Stimulated activated CD8-positive, alpha-beta memory T cell treated with anti-CD3 and anti-CD28 coated beads, Interleukin-7, amount 100 ng/mL, for 1 hour (primary cell): Measurements from ENCODE around the gene SCO2.
"Not testable (repeated sequence)": the region's sequence is repeated elsewhere in the genome, so short reads cannot be mapped to it uniquely, and the experiment has no call there.

Source experiments
- DNase-seq, 2 donors: peaks; one replicate each; pipeline ENCODE4 v3.0.0-alpha.2; 2020; ENCODE audit warnings: low read depth in 2 of 2

The SCO2 gene

DNA sequence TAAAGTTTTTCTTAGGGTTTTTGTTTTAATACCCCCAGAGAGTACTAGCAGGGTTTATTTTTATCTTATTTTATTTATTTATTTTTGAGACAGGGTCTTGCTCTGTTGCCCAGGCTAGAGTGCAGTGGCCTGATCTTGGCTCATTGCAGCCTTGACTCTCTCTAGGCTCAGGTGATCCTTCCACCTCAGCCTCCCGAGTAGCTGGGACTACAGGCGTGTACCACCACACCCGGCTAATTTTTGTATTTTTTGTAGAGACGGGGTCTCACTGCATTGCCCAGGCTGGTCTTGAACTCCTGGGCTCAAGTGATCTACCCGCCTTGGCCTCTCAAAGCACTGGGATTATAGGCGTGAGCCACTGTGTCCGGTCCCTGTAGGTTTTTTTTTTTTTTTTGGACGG is 5.2 kb downstream of the SCO2 start:
- not testable (repeated sequence) for DNase-seq

DNA sequence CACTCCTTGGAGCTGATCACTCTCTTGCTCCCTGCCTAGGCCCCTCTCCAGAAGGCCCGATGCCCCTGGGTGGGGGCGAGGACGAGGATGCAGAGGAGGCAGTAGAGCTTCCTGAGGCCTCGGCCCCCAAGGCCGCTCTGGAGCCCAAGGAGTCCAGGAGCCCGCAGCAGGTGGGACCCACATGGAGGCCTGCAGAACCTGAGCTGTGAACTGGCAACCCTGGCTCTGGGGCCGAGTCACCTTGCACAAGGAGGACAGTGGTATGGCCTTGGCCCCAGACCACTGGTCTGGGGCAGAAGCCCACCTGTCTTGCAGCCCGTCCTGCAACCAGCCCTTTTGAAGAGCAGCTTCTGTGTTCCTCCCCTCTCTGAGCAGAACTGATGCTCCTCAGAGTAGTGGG is 6.2 kb downstream of the SCO2 start:
- DNase-seq: no peak

DNA sequence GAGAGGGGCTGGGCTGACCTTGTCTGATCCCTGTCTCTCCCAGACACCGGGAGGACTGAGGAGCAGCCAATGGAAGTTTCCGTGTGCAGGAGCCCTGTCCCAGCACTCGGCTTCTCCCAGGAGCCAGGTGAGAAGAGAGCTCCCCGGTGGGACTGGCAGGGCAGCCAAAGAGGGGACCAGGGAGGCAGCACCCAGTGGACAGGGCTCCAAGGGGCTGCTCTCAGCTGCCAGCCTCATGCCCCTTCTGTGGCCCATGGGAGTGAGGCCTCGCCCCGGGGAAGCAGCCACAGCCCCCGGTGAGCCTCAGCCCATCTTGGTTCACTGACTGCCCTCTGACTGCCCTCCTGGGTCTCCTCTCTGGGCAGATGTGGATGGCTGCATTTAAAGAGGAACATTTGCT is 6.8 kb downstream of the SCO2 start:
- DNase-seq: no peak

DNA sequence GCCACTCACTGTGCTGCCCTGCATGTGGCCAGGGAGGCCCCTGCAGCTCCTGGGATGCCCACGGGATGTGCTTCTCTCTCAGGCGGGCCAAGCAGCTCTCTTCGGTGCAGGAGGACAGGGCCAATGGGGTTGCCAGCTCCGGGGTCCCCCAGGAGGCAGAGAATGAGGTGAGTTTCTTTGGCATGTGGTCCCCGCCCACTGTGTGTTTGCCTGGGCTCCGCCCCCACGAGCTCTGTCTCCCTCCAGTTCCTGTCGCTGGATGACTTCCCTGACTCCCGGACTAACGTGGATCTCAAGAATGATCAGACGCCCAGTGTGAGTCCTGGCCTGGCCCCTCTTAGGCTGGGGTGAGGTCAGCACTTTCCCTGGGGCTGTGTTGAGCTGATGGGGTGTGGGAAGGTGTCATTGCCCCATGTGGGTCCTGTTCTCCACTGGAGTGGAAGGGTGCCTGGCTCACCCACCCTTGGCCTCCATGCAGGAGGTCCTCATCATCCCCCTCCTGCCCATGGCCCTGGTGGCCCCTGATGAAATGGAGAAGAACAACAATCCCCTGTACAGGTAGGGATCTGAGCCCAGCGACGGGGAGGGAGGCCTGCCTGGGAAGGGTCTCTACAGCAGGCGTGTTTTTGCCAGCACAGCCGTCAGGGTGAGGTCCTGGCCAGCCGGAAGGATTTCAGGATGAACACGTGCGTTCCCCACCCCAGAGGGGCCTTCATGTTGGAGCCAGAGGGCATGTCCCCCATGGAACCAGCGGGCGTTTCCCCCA is 7.7 kb downstream of the SCO2 start:
- DNase-seq: no peak

DNA sequence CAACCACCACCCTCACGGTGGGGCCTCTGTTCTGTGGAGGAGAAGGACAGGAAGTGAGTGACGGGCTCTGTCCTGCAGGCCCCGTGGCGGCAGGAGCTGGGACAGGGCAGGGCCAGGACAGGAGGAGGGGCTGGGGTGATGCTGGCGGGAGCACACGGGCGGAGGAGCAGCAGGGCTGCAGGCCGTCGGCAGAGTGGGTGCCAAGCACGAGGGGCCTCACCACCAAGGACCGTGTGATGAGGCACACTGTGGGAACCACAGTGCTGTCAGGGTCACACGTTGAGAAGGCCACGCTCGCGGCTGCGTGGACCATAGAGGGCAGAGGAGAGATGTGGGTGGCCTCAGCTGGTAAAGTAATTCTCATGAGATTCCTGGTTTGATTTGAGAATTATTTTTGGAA is 8.5 kb downstream of the SCO2 start:
- no peak for DNase-seq

DNA sequence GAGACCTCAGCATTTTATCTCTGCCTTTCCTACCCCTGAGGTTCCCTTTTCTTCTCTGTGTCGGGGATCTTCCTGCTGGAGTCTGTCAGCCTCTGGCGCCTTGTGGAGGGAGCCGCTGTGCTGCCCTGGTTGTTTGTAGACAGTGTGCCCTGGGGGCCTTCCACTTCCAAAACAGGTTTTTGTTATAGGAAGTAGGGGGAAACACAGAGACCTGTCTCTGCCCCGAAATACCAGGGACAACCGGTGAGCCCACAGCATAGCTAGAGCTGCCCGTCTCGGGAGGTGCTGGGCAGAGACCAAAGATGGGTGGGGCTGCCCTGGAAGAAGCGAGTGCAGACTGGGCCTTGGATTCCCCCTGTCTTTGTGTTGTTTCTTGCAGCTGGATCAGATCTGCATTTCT is 9.3 kb downstream of the SCO2 start:
- no peak for DNase-seq

DNA sequence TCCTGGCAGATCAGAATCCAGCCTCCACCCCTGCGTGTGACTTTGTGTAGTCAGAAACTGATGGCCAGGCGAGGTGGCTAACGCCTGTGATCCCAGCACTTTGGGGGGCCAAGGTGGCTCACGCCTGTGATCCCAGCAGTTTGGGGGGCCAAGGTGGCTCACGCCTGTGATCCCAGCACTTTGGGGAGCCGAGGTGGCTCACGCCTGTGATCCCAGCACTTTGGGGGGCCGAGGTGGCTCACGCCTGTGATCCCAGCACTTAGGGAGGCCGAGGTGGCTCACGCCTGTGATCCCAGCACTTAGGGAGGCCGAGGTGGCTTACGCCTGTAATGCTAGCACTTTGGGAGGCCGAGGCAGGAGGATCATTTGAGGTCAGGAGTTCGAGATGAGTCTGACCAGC is 12.2 kb downstream of the SCO2 start:
- no peak for DNase-seq

DNA sequence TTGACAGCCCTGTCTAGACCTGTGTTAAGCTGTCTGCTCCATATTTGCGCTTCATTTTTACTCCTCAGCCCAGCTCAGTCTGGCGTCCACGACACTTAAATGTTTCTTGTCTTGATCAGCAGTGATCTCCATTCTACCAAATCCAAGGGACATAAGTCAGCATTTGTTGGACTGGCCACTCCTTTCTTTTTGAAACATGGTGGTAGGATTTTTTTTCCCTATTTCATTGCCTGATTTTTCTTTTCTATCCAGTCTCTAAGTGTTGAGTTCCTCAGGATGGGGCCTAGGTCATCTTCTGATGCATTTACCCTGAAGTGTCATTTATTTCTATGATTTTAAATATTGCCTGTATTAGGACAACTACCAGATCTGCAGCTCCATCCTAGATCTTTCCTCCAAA is 16.5 kb downstream of the SCO2 start:
- DNase-seq: no peak

DNA sequence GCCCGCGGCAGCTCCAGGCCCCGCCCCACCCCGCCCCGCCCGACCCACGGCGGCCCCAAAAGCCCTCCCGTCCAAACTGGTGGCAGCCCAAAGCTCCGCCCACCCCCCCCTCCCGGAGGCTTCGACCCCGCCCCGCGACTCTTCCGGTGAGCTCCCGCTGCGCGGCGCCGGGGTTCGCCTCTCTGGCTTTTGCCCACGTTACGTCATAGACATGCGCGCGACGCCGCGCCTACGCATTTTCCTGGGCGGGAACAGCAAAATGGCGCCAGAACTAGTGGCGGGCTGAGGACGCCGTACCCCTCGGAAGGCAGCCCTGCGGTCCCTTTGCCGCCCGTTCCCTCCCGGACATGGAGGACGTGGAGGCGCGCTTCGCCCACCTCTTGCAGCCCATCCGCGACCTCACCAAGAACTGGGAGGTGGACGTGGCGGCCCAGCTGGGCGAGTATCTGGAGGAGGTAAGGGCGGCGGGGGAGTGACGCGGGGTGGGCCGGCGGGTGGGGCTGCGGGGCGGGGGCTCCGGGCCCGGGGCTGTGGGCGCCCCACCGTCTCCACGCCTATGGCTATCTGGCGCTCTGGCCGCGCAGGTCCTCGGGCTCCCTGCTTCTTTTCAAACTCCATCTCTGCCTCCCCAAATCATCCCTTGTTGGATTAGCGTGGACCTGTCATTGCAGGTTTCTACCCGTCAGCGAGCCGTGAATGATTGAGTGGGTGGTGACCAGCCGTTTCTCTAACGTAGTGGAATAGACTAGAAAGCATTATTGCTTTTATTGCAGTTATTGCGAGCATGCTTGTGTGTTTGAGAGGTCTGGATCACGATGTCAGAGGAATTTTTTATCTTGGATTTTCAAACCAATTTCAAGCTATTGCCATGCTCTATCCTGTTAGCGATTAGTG is 17.2 kb downstream of the SCO2 start, which contains the start of gene NCAPH2:
NCAPH2 (plus strand) TSS at position 234 of the 894 bp plus-strand sequence; CDS start at position 348, 114 bp downstream.
- DNase-seq: peak; percentile 96 to 98

DNA sequence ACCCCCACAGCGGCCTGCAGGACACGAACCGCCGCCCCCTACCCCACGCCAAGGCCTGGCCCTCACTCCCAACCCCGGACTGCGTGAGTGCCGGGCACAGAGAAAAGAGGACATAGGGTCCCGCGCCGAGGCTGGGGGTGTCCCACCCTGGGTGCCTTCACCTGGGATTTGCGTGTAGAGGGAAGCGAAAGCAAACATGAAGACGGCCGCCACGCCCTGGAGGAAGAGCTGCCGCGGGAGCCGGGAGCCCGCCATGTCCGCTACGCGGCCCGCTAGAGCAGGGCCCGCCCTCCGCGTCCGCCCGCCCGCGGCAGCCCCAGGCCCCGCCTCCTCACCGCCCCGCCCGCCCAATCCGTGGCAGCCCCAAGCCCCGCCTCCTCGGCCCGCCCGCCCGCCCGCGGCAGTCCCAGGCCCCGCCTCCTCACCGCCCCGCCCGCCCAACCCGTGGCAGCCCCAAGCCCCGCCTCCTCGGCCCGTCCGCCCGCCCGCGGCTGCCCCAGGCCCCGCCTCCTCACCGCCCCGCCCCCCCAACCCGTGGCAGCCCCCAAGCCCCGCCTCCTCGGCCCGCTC is 17.9 kb downstream of the SCO2 start, which contains the start of gene LMF2:
LMF2 (minus strand) TSS at position 282 of the 570 bp plus-strand sequence; CDS start at position 255, 27 bp downstream.
- peak; percentile 88 to 92 for DNase-seq

DNA sequence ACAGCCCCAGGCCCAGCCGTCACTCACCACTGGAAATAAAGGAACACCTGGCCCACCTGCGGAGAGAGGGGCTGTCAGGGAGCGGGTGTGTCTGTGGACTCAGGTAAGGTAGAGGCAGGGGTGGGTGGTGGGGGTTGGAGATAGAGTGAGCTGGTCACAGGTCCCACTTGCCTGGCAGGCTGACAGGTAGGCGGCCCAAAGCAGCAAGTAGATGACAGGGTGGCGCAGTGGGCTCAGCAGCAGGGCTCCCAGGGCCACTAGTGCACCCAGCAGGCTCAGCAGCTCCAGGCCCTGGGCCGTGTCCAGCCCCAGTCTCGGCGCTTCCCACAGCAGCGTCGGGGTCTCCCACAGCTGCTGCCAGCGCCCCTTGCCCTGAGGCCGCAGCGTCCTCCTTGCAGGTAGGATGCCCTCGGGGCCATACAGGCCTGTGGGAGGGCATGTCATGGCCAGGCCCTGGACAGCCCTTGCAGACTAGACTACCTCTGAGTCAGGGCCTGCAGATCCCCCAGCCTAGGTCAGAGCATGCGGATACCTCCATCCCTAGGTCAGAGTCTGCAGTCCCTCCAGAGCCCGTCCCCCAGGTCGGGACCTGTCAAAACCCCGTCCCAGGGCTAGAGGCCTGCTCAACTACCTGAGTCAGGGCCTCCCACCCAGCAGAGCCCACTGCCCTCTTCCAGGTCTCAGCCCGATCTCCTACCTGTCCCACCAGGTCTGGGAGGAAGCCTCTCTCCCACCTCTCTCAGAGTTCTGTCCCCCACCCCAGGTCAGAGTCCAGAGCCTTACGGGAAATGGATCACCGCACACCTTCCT is 18.6 kb downstream of the SCO2 start:
- DNase-seq: no peak

DNA sequence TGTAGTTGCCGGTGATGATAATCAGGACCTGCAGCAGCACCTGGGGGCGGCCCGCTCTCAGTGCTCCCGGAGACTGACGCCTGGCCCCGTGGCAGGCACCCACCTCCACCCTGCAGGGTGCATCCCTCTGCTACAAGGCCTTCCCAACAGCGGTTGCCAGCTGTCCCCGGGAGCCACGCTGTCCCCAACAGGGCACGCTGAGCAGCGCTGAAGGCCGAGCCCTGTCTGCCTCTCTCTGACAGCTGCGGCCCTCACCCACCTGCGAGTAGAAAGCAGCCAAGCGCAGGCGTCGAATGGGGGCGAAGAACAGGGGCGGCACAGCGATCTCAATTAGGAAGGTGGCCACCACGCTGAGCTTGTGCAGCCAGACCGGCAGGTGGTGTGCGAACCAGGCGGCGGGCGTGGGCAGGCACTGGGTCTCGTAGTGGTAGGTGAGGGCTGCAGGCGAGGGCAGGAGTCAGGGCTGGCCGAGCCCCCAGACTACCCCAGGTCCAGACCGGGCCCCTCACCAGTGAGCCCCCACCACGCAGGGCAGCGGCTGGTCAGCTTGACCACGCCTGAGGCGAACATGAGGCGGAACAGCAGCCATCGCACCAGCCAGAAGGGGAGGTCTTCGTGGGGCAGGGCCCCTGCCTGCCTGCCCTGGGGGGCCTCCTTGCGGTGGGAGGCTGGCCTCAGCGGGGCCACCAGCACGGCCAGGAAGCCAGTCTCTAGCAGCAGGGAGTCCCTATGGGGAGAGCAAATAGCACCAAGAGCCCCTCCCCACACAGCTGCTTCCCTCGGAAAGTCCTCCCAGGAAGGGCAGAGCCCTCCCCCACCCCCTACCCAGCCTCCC is 19.4 kb downstream of the SCO2 start:
- no peak for DNase-seq

DNA sequence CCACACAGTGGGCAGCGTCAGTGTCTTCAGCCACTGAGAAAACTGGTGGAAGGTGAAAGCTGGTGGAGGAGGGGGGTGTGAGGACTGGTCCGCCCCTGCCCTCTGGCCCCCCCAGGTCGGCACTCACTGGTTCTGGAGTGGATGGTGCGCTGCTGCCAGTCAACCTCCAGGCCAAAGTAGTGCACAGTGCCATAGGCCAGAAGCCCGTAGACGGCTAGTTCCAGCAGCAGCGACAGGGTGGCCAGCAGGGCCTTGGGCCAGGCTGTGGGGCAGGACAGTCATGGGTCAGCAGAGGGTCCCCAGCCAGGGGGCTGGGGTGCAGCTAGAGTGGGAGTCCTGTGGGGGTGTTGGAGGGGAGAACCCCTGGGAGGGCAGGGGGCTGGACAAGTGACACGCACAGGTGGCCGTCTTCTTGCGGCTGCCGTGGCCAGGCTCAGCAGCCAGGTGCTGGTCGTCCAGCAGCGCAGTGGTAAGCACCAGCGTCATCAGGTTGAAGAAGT is 20.1 kb downstream of the SCO2 start:
- no peak for DNase-seq

DNA sequence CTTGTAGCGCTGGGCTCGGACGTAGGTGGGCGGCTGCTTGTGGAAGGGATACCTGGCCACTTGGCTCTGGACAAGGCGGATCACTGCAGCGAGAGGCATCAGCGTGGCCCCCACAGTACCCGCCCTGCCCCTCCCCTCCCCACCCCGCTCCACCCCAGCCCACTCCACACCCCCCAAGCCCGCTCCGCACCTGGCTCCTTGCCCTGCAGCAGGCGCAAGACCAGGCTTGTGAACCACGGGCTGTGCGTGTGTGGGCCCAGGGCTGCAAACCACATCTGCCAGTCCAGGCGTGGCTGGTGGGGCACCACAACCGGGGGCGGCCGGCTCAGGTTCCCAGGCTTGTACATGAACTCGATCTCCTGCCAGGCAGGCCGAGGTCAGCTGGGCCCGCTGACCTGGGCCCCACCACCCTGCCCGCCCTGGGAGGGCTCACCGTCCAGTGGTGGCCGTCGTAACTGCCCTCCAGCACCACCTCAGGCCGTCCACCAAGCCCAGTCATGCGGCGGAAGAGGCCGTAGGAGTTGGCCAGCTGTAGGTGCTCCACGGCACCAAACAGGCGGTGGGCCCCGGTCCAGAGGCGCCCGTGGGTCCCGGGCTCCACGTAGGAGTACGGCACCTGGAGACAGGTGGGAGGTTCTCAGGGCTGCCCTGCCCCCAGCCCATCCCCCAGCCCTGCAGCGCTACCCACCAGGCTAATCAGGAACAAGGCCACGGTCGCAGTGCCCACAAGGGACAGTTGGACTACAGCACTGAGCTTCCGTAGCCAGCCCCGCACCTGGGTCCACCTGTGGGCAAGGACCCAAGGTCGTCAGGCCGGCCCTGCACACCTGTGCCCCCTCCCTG is 20.8 kb downstream of the SCO2 start:
- DNase-seq: no peak

DNA sequence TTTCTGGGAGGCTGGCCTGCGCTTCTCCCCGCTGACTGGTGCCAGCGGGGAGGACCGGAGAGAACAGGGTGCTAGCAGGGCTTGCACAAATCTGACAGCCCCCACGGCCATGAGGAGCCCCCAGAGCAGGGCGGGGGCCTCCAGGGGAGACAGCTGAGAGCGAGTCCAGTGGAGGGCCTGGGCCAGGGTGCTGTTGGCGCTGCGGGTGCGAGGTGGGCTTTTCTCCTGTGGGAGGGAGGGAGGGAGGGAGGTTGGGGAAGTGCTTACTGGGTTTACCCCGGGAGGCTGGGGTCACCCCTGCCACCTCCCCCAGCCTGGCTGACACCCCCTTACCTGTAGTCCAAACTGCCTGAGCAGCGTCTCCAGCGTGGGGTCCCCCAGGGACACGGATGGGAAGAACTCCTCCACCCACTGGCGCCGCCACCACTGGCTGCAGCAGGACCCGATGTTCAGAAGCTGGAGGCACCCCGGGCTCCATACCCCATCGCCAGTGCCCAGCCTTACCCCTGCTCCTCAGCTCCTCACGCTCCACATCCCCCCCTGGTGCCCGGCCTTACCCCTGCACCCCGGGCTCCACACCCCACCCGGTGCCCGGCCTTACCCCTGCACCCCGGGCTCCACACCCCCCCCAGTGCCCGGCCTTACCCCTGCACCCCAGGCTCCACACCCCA is 21.8 kb downstream of the SCO2 start:
- DNase-seq: no peak

DNA sequence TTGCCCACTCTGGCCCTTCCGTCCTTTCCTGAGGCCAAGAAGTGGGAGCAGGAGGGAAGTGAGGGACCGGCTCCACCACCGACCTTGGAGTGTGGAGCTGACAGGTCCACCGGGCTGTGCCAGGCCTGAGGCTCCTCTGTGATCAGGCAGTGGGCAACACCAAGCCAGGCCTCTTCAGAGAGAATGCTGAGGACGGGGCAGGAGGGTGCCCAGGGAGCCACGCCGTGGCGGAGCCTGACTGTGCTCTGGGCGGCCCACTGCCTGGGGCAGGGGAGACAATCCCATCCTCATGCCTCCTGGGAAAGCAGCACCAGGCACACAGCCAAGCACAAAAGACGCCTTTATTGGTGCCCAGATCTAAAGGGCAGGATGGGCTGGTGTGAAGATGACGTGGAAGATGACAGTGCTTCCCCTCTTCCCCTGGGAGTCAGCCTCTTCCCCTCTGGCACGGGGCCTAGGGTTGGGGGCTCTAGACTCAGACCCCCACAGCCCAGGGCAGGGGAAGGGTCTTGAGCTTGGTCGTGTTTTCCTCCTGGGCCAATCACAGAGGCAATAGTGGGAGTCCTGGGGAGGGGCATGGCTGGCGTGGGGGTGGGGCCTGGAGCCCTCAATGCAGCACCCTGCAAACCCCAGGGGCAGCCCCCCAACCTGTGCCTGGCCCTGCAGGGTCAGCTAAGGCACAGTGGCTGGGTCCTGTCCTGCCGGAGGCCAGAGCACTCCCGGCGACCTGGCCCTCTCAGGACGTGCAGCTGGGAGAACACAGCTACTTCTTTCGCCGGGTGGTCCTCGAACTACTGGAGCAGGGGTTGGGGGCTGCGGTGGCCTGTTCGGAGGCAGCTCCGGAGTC is 22.5 kb downstream of the SCO2 start:
- no peak for DNase-seq

DNA sequence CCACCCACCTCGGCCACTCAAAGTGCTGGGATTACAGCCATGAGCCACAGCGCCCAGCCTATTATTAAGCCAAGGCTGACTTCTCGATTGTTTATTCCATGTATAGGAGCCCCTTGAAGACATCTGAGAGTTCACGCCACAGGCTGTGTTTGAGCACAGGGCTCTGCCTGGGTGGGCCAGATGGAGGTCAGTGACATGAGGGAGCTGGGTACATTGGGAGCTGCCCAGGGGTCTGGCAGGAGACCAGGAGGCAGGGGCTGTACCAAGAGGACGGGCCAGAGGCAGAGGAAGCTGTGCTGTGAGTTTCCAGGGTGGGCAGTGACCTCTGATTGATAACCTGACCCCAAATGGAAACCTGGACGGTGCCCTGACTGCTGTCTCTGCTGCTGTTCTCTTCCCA is 23.3 kb downstream of the SCO2 start:
- DNase-seq: no peak

DNA sequence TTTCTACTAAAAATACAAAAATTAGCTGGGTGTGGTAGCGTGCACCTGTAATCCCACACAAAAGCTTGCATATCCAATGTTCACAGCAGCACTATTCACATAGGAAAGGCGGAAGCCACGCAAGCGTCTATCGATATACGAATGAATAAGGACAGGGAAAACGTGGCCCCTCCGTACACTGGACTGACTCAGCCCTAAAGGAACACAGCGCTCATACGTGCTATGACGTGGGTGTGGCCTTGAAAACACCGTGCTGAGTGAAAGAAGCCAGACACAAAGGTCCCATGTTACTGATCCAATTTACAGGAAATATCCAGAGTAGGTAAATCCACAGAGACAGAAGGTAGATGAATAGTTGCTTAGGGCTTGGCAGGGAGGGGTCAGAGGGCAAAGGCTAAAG is 24.9 kb downstream of the SCO2 start:
- no peak for DNase-seq
